ENCODE measurements around the gene NPLOC4.

DNA sequence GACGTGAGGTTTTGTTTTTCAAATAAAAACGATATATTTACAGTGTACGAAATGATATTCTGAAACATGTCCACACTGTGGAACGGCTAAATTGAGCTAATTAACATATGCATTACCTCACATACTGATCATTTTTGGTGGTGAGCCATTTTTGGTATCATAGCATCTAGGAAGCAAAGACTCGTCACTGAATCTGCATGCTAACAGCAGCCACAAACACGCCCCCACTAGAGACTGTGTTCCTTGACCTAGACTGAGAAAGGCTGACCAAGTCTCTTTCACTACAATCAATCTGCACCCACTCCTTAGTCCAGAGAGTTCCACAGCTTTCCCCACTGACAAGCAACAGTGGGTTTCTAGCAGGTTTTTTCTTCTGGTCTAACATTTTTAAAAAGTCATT, 29.5 kb downstream of the NPLOC4 start:
- TF ChIP-seq, protein P1, sequence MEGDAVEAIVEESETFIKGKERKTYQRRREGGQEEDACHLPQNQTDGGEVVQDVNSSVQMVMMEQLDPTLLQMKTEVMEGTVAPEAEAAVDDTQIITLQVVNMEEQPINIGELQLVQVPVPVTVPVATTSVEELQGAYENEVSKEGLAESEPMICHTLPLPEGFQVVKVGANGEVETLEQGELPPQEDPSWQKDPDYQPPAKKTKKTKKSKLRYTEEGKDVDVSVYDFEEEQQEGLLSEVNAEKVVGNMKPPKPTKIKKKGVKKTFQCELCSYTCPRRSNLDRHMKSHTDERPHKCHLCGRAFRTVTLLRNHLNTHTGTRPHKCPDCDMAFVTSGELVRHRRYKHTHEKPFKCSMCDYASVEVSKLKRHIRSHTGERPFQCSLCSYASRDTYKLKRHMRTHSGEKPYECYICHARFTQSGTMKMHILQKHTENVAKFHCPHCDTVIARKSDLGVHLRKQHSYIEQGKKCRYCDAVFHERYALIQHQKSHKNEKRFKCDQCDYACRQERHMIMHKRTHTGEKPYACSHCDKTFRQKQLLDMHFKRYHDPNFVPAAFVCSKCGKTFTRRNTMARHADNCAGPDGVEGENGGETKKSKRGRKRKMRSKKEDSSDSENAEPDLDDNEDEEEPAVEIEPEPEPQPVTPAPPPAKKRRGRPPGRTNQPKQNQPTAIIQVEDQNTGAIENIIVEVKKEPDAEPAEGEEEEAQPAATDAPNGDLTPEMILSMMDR (IDR thresholded peaks at IDR 0.05), result no peak
- TF ChIP-seq ZFX (IDR thresholded peaks at IDR 0.05; ENCODE audit: borderline replicate concordance), result no peak

Data from 22Rv1 (cell line).